Smooth muscle cell (in vitro differentiated cells): Measurements from ENCODE around the gene VPS13D. TPM values are rescaled to one million over a fixed set of nuclear protein-coding genes. Genes with fewer than 3 reads are reported as not detected.

Source experiments
- DNase-seq: peaks from one replicate; lab custom pipeline; 2025; ENCODE audit not compliant: unreplicated experiment; lab: John Stamatoyannopoulos, UW
- H2AFZ ChIP-seq: fragments of 200-600 bp; sonication (generic); 2 replicates; pipeline ENCODE4 v1.6.0; 2016; ENCODE audit warnings: antibody characterized with exemption, low read depth, mild to moderate bottlenecking
- H3F3A ChIP-seq: fragments of 200-600 bp; sonication (generic); 2 replicates; pipeline ENCODE4 v1.6.0; 2017; ENCODE audit warnings: antibody characterized with exemption, low read depth
- H3K27ac ChIP-seq: fragments of 200-600 bp; sonication (generic); 2 replicates; pipeline ENCODE4 v1.5.1; 2016; ENCODE audit warnings: low read depth, mild to moderate bottlenecking
- H3K27me3 ChIP-seq: fragments of 200-600 bp; sonication (generic); 2 replicates; pipeline ENCODE4 v1.6.1; 2016; ENCODE audit warnings: low read depth, mild to moderate bottlenecking
- H3K36me3 ChIP-seq: fragments of 200-600 bp; sonication (generic); 2 replicates; pipeline ENCODE4 v1.5.1; 2016; ENCODE audit warnings: low read depth
- H3K4me1 ChIP-seq: fragments of 200-600 bp; sonication (generic); 2 replicates; pipeline ENCODE4 v1.5.1; 2016; ENCODE audit warnings: low read depth
- H3K4me2 ChIP-seq: fragments of 200-600 bp; sonication (generic); 2 replicates; pipeline ENCODE4 v1.6.0; 2016; ENCODE audit warnings: mild to moderate bottlenecking
- H3K4me3 ChIP-seq: fragments of 200-600 bp; sonication (generic); 2 replicates; pipeline ENCODE4 v1.5.1; 2016; ENCODE audit warnings: mild to moderate bottlenecking
- H3K79me2 ChIP-seq: fragments of 200-600 bp; sonication (generic); 2 replicates; pipeline ENCODE4 v1.6.0; 2016; ENCODE audit warnings: low read depth, mild to moderate bottlenecking
- H3K9ac ChIP-seq: fragments of 200-600 bp; sonication (generic); 2 replicates; pipeline ENCODE4 v1.6.0; 2016; ENCODE audit warnings: low read depth
- H3K9me3 ChIP-seq: fragments of 200-600 bp; sonication (generic); replicated peaks from 2 replicates; pipeline ENCODE4 v1.5.1; 2016; ENCODE audit warnings: low read depth
- H4K20me1 ChIP-seq: fragments of 200-600 bp; sonication (generic); 2 replicates; pipeline ENCODE4 v1.6.0; 2016; ENCODE audit warnings: low read depth
- WGBS: methylation state at CpG from one replicate; pipeline ENCODE4 v1.1.7; 2016; ENCODE audit warnings: low lambda C conversion rate; 5-methylcytosine and 5-hydroxymethylcytosine counted together
- polyA plus RNA-seq: library from polyadenylated mRNA; unstranded; fragments of >200 nt; fragmentation: Nextera tagmentation; extraction: Ambion mirVana; gene quantifications from 2 replicates; pipeline ENCODE4 v1.2.1, GENCODE V29; 2016
- total RNA-seq: library from RNA; depleted of rRNA; stranded (reverse); fragments of >200 nt; gene quantifications from 2 replicates; pipeline ENCODE4 v1.2.3, GENCODE V29; 2014
- TF ChIP-seq, protein P1 (sequence below): fragments of 200-600 bp; sonication (generic); IDR thresholded peaks from 2 replicates; pipeline ENCODE4 v1.5.1; 2017; ENCODE audit warnings: borderline replicate concordance, mild to moderate bottlenecking, antibody characterized with exemption; ENCODE audit not compliant: insufficient read depth, poor library complexity, severe bottlenecking

The VPS13D gene
- total and polyA plus RNA-seq, 2 experiments from 2014 or later: 3.5 to 20.0 TPM

DNA sequence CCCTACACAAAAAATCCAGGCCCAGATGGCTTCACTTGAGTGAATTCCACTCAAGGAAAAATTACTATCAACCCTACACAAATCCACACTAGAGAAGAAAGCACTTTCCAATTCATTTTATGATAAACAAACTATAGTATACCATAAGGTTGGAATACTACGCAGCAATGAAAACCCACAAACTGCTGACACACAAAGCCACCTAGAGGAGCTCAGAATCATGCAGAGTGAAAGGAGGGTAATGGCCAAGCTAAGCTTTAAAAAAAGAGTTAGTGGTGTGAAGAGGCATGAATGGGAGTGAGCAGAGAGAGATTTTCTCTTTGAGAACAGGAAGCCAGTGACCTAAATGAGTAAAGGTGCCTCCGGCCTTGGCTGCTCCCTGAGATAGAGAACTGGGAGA is 294.4 kb downstream of the VPS13D start:
- Histone ChIP-seq H4K20me1 (no peaks in the 10 kb centered on the region), H3K9ac (no peak overlapping the region), H3K4me3 (no peak overlapping the region), H3K79me2 (no peaks in the 10 kb centered on the region), H3F3A (no peaks in the 10 kb centered on the region), H3K27me3 (peaks cover 4% of the 10 kb centered on the region), H3K9me3 (no peaks in the 10 kb centered on the region), H3K4me1 (peaks cover 2% of the 10 kb centered on the region), H2AFZ (no peak overlapping the region), H3K27ac (no peak overlapping the region), H3K36me3 (no peaks in the 10 kb centered on the region), H3K4me2 (no peak overlapping the region)
- TF ChIP-seq, protein P1, sequence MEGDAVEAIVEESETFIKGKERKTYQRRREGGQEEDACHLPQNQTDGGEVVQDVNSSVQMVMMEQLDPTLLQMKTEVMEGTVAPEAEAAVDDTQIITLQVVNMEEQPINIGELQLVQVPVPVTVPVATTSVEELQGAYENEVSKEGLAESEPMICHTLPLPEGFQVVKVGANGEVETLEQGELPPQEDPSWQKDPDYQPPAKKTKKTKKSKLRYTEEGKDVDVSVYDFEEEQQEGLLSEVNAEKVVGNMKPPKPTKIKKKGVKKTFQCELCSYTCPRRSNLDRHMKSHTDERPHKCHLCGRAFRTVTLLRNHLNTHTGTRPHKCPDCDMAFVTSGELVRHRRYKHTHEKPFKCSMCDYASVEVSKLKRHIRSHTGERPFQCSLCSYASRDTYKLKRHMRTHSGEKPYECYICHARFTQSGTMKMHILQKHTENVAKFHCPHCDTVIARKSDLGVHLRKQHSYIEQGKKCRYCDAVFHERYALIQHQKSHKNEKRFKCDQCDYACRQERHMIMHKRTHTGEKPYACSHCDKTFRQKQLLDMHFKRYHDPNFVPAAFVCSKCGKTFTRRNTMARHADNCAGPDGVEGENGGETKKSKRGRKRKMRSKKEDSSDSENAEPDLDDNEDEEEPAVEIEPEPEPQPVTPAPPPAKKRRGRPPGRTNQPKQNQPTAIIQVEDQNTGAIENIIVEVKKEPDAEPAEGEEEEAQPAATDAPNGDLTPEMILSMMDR: no peak
- DNase-seq: no peak
- 99% methylated on average over 2 of the region's 2 CpGs for WGBS

DNA sequence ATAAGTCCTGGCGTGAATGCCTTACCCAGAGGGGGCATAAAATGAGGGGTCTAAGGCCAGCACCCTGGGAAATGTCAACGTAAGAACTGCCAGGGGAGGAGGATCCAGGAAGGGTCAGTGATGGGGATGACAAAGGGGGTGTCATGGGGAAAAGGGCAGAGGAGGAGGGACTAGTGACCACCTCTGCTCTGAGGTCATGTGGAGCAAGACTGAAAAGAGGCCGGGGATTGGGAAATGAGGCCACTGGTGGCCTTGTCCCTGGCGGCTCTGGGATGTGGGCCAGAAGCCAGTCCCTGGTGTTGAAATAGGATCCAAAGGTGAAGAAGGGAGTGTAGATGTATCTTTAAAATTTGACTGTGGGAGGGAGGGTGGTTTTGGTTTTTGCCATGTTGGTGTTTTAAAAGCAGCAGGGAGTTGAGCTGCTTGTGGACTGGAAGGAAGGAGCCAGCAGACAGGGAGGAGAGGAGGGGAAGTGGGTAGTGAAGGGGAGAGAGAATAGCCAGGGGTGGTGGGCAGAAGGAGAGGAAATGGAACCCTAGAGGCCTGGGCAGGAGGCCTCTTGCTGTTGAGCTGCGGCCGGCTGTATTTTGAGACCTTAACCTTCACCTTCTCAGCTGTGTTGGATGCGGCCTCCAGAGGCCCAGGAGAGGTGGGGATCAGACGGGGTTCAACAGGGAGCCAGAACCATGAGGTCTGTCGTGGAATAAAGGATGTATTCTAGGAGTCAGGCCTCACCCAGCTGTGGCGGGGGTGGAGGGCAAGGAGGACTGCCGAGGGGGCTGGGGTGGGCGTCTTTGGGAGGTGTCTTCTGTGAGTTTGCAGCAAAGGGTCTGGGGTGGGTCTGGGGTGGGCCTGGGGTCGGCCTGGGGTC is 295.7 kb downstream of the VPS13D start:
- Histone ChIP-seq H4K20me1 (no peaks in the 10 kb centered on the region), H3K9ac (no peak overlapping the region), H3K4me1 (no peaks in the 10 kb centered on the region), H3K27ac (no peak overlapping the region), H3K36me3 (no peaks in the 10 kb centered on the region), H2AFZ (no peak overlapping the region), H3K4me2 (no peak overlapping the region), H3K4me3 (no peak overlapping the region), H3F3A (no peaks in the 10 kb centered on the region), H3K79me2 (no peaks in the 10 kb centered on the region), H3K9me3 (no peaks in the 10 kb centered on the region), H3K27me3 (no peaks in the 10 kb centered on the region)
- no peak for DNase-seq
- TF ChIP-seq, protein P1: no peak
- WGBS: 97% methylated on average over 11 of the region's 13 CpGs

DNA sequence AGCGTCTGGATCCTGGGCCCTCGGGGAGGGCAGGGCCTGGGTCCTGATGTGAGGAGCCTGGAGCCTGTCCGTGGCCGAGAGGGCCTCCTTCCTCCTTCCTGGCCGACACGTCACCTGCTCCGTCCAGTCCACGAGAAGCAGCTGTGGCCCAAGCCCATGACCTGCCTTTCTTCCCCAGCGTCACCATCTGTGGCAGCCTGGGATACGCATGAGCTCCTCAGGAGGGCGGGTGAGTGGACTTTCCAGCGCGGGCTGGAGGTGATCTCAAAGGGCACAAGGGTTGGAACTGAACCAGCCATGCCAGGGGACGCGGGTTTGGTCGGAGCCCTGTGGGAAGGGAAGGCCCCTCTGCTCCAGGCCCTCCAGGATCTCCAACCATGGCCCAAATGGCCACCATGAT is 297.7 kb downstream of the VPS13D start:
- WGBS: 95% methylated on average over 16 of the region's 16 CpGs

More for the DNA sequence above, 297.7 kb downstream of the VPS13D start:
- Histone ChIP-seq H2AFZ (no peak overlapping the region), H4K20me1 (no peaks in the 10 kb centered on the region), H3K4me1 (no peaks in the 10 kb centered on the region), H3K4me2 (no peak overlapping the region), H3K9me3 (no peaks in the 10 kb centered on the region), H3K27me3 (no peaks in the 10 kb centered on the region), H3K4me3 (no peak overlapping the region), H3K9ac (no peak overlapping the region), H3K36me3 (no peaks in the 10 kb centered on the region), H3F3A (no peaks in the 10 kb centered on the region), H3K27ac (no peak overlapping the region), H3K79me2 (no peaks in the 10 kb centered on the region)
- TF ChIP-seq, protein P1: no peak
- DNase-seq: no peak
